NCI-H748 (cell line): ENCODE results near the gene WWC2.
A peak's percentile ranks its signal among the peaks of the same experiment; 100 is the strongest.
"Not testable (repeated sequence)": the region's sequence is repeated elsewhere in the genome, so short reads cannot be mapped to it uniquely, and the experiment has no call there.

ENCODE experiments used
- DNase-seq: peaks from one replicate; lab custom pipeline; 2025; ENCODE audit not compliant: unreplicated experiment; lab: John Stamatoyannopoulos, UW

The WWC2 gene

DNA sequence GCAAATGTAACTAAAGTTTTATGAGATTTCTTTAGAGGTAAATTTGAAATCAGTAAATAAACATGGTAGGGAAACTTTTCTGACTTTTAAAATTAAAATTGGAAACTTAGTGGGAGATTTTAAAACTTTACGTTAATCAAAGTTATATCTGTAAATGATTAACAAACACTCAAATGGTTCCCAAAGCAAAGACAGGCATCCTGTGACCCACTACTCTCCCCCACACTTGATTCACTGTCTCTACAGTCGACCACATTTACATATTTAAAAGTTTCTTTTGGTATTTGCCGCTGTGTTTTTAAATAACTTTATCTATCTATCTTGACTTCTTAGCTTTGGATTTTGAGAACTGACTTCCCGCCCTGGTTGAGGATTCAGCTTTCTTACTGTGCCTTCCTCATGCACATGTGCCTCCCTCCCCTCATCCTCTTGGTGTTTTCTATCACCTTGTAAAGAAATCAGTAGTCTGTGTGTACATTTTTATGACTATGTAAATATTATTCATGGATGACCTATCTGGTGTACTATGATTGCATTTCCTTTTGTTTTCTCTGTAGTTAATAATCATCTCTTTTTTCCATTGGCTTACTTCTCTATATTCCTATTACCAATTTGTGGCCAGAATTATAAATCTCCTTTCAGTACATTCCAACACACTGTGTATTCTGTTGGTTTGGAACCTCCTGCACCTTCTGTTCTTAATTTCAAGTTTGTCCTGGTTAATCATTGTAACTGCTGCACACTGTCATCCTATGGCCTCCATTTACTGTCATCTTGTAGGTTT is 72.6 kb downstream of the WWC2 start:
- DNase-seq = no peak

- no peak for DNase-seq
These were observed 73.8 kb downstream of the WWC2 start for GRCh38 chr4:183172881-183173280.

GRCh38 chr4:183173580-183174526 is 74.8 kb downstream of the WWC2 start:
- DNase-seq = no peak

GRCh38 chr4:183175631-183176232 is 76.7 kb downstream of the WWC2 start:
- DNase-seq = no peak

- DNase-seq = no peak
These were observed 77.9 kb downstream of the WWC2 start for GRCh38 chr4:183177001-183177400.

DNA sequence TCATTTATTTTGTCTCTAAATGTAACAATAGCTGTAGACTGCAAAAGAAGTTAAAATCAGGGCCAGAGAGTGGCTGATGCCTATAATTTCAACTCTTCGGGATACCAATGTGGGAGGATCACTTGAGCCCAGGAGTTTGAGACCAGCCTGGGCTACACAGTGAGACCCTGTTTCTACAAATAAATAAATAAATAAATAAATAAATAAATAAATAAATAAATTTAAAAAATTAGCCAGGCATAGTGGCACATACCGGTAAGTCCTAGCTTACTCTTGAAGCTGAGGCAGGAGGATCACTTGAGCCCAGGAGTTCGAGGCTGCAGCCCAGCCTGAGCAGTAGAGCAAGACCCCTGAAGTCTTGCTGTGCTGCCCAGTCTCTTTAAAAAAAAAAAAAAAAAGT is 79.1 kb downstream of the WWC2 start:
- no peak for DNase-seq

DNA sequence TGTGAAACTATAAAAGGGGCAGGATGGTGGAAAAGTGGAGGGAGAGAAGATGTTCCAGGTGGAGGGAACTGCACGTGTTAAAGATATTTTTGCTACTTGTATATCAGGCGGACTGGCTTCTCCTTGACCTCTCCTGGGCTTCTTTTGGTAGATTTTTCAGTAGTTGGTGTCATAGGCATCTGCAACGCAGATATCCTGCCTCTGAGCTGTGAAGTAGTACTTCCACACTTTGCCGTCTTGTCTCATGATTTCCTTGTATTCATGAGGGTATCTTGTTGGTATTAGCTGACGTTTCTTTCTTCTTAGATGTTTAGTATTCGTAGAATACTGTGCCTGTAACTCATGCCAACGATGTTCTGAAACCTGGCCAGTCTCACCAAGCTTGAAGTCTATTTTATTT is 81.0 kb downstream of the WWC2 start:
- DNase-seq = no peak

- DNase-seq = no peak
These were observed 81.6 kb downstream of the WWC2 start for GRCh38 chr4:183180621-183181020.

- DNase-seq = no peak
These were observed 82.0 kb downstream of the WWC2 start for GRCh38 chr4:183181081-183181480.

DNA sequence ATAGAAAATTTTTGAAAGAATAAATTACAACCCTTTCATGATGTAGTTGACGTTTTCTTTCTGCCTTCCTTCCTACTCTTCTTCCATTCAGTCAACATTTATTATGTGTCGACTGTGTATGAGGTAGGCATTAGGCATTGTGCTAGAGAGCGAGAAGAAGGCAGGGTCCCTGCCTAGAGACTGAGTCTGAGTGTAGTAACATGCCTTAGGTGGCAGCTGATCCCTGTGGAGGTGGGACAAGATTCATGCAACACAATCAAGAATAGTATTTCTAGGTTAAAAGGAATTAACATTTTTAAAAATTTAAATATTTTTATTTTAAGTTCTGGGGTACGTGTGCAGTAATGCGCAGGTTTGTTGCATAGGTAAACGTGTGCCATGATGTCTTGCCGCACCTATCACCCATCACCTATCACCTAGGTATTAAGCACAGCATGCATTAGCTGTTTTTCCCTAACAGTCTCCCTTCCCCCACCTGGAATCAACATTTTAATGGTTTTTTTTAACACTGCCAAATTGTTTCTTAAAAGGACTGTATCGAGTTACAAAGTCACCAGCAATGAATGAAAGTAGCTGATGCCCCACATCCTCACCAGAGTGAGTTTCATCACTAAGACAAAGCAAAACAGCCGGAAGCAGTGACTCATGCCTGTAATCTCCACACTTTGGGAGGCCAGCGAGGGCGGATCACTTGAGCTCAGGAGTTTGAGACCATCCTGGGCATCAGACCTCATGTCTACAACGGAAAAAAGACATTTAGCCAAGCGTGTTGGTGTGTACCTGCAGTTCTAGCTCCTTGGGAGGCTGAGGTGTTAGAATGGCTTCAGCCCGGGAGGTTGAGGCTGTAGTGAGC is 84.0 kb downstream of the WWC2 start:
- DNase-seq = peak; percentile 89

DNA sequence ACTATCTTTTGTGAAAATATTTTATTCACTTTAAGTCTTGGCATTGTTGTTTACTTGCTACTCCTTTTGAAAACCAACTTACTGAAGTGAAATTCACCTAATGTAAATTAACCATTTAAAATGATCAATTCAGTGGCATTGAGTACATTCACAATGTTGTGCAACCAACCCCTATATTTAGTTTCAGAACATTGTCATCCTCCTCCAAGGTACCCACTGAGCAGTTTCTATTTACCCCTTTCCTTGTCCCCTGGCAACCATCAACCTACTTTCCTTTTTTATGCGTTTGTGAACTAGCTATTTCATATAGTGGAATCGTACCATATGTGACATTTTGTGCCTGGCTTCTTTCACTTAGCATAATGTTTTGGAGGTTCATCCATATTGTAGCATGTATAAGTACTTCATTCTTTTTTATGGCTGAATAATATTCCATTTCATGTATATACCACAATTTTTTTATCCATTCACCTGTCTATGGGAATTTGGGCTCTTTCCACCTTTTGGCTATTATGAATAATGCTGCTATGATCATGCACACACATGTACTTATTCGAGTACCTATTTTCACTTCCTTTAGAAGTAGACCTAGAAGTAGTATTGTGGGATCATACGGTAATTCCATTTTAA is 85.0 kb downstream of the WWC2 start:
- DNase-seq = no peak

- no peak for DNase-seq
These were observed 86.0 kb downstream of the WWC2 start for GRCh38 chr4:183185018-183185417.

- no peak for DNase-seq
These were observed 86.5 kb downstream of the WWC2 start for GRCh38 chr4:183185559-183185958.

GRCh38 chr4:183186813-183187212 is 87.8 kb downstream of the WWC2 start:
- DNase-seq = no peak

DNA sequence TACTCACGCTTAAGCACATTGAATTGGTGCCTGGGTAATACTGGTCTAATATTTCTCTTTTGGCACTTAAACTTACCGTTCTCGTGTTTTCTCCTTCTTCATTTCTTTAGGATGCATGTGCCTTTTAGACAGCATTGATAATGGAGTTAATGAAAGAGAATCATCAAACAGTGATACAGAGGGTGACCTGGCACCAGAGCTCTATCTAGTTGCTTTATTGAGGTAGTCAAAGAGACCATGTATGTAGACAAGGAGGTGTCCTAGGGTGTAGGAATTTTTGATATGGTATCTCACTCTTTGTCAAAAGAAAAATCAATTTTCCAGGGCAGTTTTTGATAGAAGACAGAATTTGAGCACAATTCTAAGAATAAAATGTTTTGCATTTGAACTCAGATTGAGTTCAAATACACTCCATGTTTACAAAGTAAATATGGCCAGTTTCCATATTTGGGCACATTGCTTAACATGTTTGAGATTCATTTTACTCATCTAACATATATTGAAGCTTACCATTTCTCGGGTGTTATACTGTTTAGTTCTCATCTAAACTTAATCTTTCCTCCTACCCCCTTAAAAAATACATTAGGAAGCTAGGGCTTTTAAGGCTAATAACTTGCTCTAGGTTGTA is 92.0 kb downstream of the WWC2 start:
- DNase-seq = no peak

DNA sequence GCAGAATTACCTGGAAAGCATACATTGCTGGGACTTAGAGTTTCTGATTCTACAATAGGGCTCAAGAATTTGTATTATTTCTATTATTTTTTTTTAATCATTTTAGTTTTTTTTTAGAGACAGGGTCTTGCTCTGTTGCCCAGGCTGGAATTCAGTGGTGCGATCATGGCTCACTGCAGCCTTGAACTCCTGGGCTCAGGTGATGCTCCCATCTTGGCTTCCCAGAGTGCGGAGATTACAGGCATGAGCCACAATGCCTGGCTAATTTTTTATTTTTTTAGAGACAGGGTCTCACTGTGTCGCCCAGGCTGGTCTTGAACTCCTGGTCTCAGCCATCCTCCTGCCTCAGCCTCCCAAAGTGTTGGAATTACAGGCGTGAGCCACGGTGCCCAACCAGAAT is 92.6 kb downstream of the WWC2 start:
- DNase-seq = no peak

DNA sequence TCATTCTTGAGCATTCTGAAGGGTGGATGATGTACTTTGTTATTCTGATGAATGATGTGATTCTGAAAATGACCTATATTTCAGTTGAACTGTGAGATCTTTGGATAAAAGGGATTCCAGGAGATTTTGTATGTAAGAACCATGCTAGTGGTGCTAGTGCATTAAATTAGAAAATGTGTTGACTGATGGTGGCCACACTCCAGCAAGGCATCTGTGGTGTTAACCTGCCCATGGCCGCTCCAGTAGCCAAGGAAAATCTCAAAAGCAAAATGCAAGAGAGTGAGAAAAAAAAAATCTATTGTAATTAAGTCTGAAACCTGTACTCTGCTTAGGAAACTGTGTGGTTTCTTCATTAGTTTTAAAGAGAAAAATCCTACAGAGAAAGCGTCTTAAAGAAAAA is 93.5 kb downstream of the WWC2 start:
- no peak for DNase-seq

DNA sequence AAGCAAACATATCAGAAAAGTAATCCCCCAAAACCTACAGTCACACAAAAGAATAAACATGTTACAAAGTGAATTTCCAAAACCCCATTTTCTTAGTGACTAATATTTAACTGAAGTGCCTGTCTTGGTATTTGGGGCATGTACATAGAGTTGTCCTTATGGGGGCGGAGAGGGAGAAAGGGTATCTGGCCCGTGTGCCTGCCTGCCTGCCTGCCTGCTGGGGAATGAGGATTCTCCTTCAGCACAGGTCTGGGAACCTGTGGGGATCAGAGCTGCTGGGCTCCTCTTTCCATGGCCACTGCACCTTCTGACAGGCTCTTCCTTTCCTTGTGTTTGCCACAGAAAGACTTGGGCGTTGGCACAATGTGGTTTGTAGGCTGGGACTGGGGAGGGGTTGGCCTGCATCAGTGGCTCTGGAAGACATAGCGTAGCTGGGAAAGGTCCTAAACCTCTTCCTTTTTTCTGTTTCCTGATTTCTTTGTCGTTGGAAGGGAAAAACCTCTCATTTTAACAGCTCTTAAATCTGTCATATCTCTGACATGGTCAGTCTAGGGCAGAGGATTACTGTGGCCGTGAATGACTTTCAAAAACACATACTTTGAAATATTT is 94.8 kb downstream of the WWC2 start:
- DNase-seq = not testable (repeated sequence)

- DNase-seq = no peak
These were observed 96.5 kb downstream of the WWC2 start for GRCh38 chr4:183195534-183195933.
